Astrocyte (in vitro differentiated cells and primary cell): Measurements from ENCODE around the gene SHROOM3. TPM values are rescaled to one million over a fixed set of nuclear protein-coding genes. Genes with fewer than 3 reads are reported as not detected.

Experiments used
- DNase-seq: peaks from one replicate; pipeline ENCODE4 v3.0.0-alpha.2; 2010; ENCODE audit warnings: low read depth
- FAIRE-seq: peaks from 2 replicates; lab custom pipeline; 2011; peaks lifted over from hg19 to GRCh38; lab: Jason Lieb, UNC
- H2AFZ ChIP-seq: 2 replicates; pipeline ENCODE4 v1.6.0; 2012; ENCODE audit warnings: low read depth, low read length, inconsistent platforms
- H3K27ac ChIP-seq: 2 replicates; pipeline ENCODE4 v1.5.1; 2011; ENCODE audit warnings: low read depth, low read length, inconsistent platforms
- H3K27me3 ChIP-seq: 2 replicates; pipeline ENCODE4 v1.6.0; 2011; ENCODE audit warnings: low read length, inconsistent platforms; ENCODE audit not compliant: insufficient read depth
- H3K36me3 ChIP-seq: 2 replicates; pipeline ENCODE4 v1.5.1; 2011; ENCODE audit warnings: low read length, inconsistent platforms; ENCODE audit not compliant: insufficient read depth
- H3K4me1 ChIP-seq: 2 replicates; pipeline ENCODE4 v1.5.1; 2011; ENCODE audit warnings: low read length, inconsistent platforms; ENCODE audit not compliant: insufficient read depth
- H3K4me2 ChIP-seq: 2 replicates; pipeline ENCODE4 v1.6.0; 2012; ENCODE audit warnings: low read length, inconsistent platforms
- H3K4me3 ChIP-seq: 2 replicates; pipeline ENCODE4 v1.5.1; 2011; ENCODE audit warnings: low read depth, mild to moderate bottlenecking, low read length, inconsistent platforms; ENCODE audit not compliant: insufficient read depth
- H3K79me2 ChIP-seq: 2 replicates; pipeline ENCODE4 v1.6.0; 2012; ENCODE audit warnings: mild to moderate bottlenecking, low read length, inconsistent platforms; ENCODE audit not compliant: insufficient read depth
- H3K9ac ChIP-seq: 2 replicates; pipeline ENCODE4 v1.6.0; 2012; ENCODE audit warnings: mild to moderate bottlenecking, low read length, inconsistent platforms
- H3K9me3 ChIP-seq: 2 replicates; pipeline ENCODE4 v1.5.1; 2012; ENCODE audit warnings: low read depth, mild to moderate bottlenecking, low read length, inconsistent platforms; ENCODE audit not compliant: insufficient read depth
- H4K20me1 ChIP-seq: 2 replicates; pipeline ENCODE4 v1.6.0; 2012; ENCODE audit warnings: low read length, inconsistent platforms; ENCODE audit not compliant: insufficient read depth
- H3K27ac Mint-ChIP-seq: one replicate; pipeline ENCODE4 v1.8.0; 2021; ENCODE audit warnings: mild to moderate bottlenecking, mixed read lengths; ENCODE audit not compliant: unreplicated experiment
- H3K27me3 Mint-ChIP-seq: one replicate; pipeline ENCODE4 v1.8.0; 2021; ENCODE audit warnings: low read depth, mixed read lengths; ENCODE audit not compliant: unreplicated experiment
- H3K36me3 Mint-ChIP-seq: one replicate; pipeline ENCODE4 v1.8.0; 2021; ENCODE audit warnings: low read depth, mixed read lengths; ENCODE audit not compliant: unreplicated experiment
- H3K4me1 Mint-ChIP-seq: one replicate; pipeline ENCODE4 v1.8.0; 2021; ENCODE audit warnings: low read depth, mixed read lengths; ENCODE audit not compliant: unreplicated experiment
- H3K4me3 Mint-ChIP-seq: one replicate; pipeline ENCODE4 v1.8.0; 2021; ENCODE audit warnings: mild to moderate bottlenecking, moderate library complexity, mixed read lengths; ENCODE audit not compliant: unreplicated experiment
- H3K9me3 Mint-ChIP-seq: one replicate; pipeline ENCODE4 v1.8.0; 2021; ENCODE audit warnings: mild to moderate bottlenecking, mixed read lengths; ENCODE audit not compliant: unreplicated experiment
- EZH2 ChIP-seq: IDR thresholded peaks from 2 replicates; pipeline ENCODE4 v1.6.1; 2012; ENCODE audit warnings: mild to moderate bottlenecking, low read length, inconsistent platforms; ENCODE audit not compliant: insufficient read depth
- total RNA-seq: library from RNA; stranded (reverse); gene quantifications from 2 replicates; pipeline ENCODE4 v1.2.1, GENCODE V29; 2021
- TF ChIP-seq, protein P1 (sequence below): IDR thresholded peaks from 2 replicates; pipeline ENCODE4 v1.5.1; 2011; ENCODE audit warnings: low read depth, mild to moderate bottlenecking, inconsistent platforms, low read length, moderate library complexity; ENCODE audit not compliant: insufficient read depth

Gene SHROOM3
- total RNA-seq, 1 donor from 2014 or later = 64.6 TPM

- no peaks in the 10 kb centered on the region for H3K27me3 Mint-ChIP-seq
- H3K4me3 Mint-ChIP-seq = no peak overlapping the region
- H3K9me3 ChIP-seq = no peaks in the 10 kb centered on the region
- FAIRE-seq = no peak
- H3K27me3 ChIP-seq = no peaks in the 10 kb centered on the region
- peaks cover 23% of the 10 kb centered on the region for H3K4me1 ChIP-seq
- no peaks in the 10 kb centered on the region for H4K20me1 ChIP-seq
- no peak for TF ChIP-seq EZH2
- TF ChIP-seq, protein P1, sequence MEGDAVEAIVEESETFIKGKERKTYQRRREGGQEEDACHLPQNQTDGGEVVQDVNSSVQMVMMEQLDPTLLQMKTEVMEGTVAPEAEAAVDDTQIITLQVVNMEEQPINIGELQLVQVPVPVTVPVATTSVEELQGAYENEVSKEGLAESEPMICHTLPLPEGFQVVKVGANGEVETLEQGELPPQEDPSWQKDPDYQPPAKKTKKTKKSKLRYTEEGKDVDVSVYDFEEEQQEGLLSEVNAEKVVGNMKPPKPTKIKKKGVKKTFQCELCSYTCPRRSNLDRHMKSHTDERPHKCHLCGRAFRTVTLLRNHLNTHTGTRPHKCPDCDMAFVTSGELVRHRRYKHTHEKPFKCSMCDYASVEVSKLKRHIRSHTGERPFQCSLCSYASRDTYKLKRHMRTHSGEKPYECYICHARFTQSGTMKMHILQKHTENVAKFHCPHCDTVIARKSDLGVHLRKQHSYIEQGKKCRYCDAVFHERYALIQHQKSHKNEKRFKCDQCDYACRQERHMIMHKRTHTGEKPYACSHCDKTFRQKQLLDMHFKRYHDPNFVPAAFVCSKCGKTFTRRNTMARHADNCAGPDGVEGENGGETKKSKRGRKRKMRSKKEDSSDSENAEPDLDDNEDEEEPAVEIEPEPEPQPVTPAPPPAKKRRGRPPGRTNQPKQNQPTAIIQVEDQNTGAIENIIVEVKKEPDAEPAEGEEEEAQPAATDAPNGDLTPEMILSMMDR = no peak
- H3K4me1 Mint-ChIP-seq = peaks cover 31% of the 10 kb centered on the region
- peaks cover 15% of the 10 kb centered on the region for H3K36me3 Mint-ChIP-seq
- H2AFZ ChIP-seq = no peak overlapping the region
- H3K4me3 ChIP-seq = no peak overlapping the region
- H3K79me2 ChIP-seq = no peaks in the 10 kb centered on the region
- H3K27ac Mint-ChIP-seq = no peak overlapping the region
- H3K36me3 ChIP-seq = no peaks in the 10 kb centered on the region
- no peak overlapping the region for H3K9ac ChIP-seq
- H3K27ac ChIP-seq = no peak overlapping the region
- H3K9me3 Mint-ChIP-seq = peaks cover 1% of the 10 kb centered on the region
- no peak overlapping the region for H3K4me2 ChIP-seq
- DNase-seq = no peak
These were observed 137.2 kb downstream of the SHROOM3 start for GRCh38 chr4:76572224-76572623.

- TF ChIP-seq, protein P1 = no peak
- TF ChIP-seq EZH2 = no peak
- FAIRE-seq = no peak
These were observed 141.8 kb downstream of the SHROOM3 start for GRCh38 chr4:76576824-76577223.

GRCh38 chr4:76578002-76578560 lies 143.1 kb downstream of the SHROOM3 start:
- peaks cover 21% of the 10 kb centered on the region for H3K36me3 Mint-ChIP-seq
- no peaks in the 10 kb centered on the region for H3K79me2 ChIP-seq
- no peaks in the 10 kb centered on the region for H4K20me1 ChIP-seq
- H3K27ac Mint-ChIP-seq = no peak overlapping the region
- no peak overlapping the region for H3K9ac ChIP-seq
- H3K4me1 Mint-ChIP-seq = peaks cover 1% of the 10 kb centered on the region
- no peak overlapping the region for H3K27ac ChIP-seq
- H3K9me3 Mint-ChIP-seq = peaks cover 3% of the 10 kb centered on the region
- H3K4me1 ChIP-seq = no peaks in the 10 kb centered on the region
- H3K27me3 ChIP-seq = no peaks in the 10 kb centered on the region
- H3K27me3 Mint-ChIP-seq = no peaks in the 10 kb centered on the region
- no peaks in the 10 kb centered on the region for H3K9me3 ChIP-seq
- H3K4me3 ChIP-seq = no peak overlapping the region
- no peaks in the 10 kb centered on the region for H3K36me3 ChIP-seq
- FAIRE-seq (peak; percentile 55), DNase-seq (no peak)
- no peak overlapping the region for H2AFZ ChIP-seq
- no peak overlapping the region for H3K4me3 Mint-ChIP-seq
- TF ChIP-seq, protein P1 = no peak
- TF ChIP-seq EZH2 = no peak
- no peak overlapping the region for H3K4me2 ChIP-seq

More at GRCh38 chr4:76576824-76577223, 141.8 kb downstream of the SHROOM3 start:
- Histone ChIP-seq H3K36me3 (no peaks in the 10 kb centered on the region), H3K27ac (no peak overlapping the region), H3K9ac (no peak overlapping the region), H3K4me3 (no peak overlapping the region), H4K20me1 (no peaks in the 10 kb centered on the region), H3K27me3 (no peaks in the 10 kb centered on the region), H3K4me1 (peaks cover under 1% of the 10 kb centered on the region), H2AFZ (no peak overlapping the region), H3K4me2 (no peak overlapping the region), H3K9me3 (no peaks in the 10 kb centered on the region), H3K79me2 (no peaks in the 10 kb centered on the region)
- Mint-ChIP-seq H3K27me3 (no peaks in the 10 kb centered on the region), H3K9me3 (peaks cover 1% of the 10 kb centered on the region), H3K4me3 (no peak overlapping the region), H3K4me1 (peaks cover 2% of the 10 kb centered on the region), H3K36me3 (peaks cover 19% of the 10 kb centered on the region), H3K27ac (no peak overlapping the region)
- no peak for DNase-seq
